Activated T-cell treated with anti-CD3 and anti-CD28 coated beads for 1 hour (primary cell): ENCODE data around the gene SMCO1.
"Not testable (repeated sequence)": the region's sequence is repeated elsewhere in the genome, so short reads cannot be mapped to it uniquely, and the experiment has no call there.

Source experiments
- DNase-seq: peaks from one replicate; pipeline ENCODE4 v3.0.0-alpha.2; 2020; ENCODE audit warnings: low read depth

SMCO1 gene

DNA sequence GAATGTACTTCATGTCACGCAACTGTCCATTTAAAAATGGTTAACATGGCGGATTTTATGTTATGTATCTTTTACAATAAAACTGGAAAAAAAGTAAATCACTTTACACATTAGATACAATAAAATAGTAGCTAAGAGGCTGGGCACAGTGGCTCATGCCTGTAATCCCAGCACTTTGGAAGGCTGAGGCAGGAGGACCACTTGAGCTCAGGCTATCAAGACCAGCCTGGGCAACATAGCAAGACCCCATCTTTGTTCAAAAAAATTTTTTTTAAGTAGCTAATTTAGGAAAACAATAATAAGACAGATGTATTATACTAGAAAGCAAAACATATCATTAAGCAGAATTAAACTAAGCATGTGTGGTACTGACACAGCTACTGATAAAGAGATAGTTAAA lies 23.1 kb downstream of the SMCO1 start:
- no peak for DNase-seq

DNA sequence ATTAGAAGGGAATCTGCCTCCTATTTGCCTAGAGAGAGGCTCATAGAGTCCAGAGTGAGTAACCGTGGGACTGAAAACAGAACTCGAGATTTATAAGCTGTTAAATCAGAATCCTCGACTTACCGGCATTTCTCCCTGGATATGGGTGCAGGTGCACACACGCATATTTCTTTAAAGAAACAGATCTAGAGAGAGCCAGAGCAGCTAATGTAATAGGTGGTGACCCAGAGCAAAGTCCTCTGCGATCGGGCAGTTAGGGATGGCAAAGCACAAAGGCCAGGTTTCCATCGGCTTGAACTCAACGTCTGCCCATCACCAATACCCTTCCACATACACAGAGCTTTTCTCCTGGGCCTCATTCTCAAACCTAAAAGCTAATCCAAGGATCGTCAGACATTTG lies 25.4 kb downstream of the SMCO1 start:
- no peak for DNase-seq

DNA sequence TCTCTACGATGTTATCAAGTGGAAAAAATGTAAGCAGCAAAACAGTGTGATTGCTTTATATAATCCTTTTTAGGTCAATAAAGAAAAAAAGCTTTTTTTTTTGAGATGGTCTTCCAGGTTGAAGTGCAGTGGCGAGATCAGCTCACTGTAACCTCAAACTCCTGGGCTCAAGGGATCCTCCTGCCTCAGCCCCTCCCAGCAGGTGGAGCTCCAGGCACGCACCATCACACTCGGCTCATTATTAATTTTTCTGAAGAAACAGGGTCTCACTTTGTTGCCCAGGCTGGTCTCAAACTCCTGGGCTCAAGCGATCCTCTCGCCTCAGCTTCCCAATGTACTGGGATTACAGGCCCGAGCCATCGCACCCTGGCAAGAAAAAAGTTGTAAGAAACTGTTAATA lies 28.9 kb downstream of the SMCO1 start:
- DNase-seq: peak; percentile 24

DNA sequence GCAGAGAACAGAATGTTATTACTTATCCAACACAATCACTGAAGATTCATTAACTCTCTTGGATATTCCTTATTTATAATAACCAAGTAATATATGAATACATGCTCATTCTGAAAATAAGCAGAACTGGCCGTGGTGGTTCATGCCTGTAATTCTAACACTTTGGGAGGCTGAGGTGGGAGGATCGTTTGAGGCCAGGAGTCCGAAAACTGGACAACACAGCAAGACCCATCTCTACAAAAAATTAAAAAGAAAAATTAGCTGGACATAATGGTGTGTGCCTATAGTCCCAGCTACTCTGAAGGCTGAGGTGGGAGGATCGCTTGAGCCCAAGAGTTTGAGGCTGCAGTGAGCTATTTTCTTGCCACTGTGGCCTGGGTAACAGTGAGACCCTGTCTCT lies 37.5 kb downstream of the SMCO1 start:
- DNase-seq: no peak

DNA sequence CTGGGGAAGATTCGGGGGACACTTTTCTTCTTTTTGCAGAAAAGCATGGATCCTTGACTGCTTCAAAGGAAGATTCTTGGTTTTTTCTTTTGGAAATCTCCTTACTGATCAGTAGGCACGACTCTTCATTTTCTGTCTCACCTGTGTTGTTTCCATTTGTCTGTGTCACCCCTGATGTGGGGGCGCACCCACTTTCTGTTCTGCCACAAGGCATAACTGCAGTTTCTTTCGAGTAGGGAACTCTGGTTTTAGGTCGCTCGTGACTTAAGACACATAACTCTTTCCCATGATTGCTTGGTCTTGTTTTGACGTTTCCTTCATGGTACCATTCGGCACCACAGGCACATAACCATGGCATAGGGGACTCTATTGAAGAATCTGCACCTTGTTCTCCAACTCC lies 42.9 kb downstream of the SMCO1 start:
- no peak for DNase-seq

DNA sequence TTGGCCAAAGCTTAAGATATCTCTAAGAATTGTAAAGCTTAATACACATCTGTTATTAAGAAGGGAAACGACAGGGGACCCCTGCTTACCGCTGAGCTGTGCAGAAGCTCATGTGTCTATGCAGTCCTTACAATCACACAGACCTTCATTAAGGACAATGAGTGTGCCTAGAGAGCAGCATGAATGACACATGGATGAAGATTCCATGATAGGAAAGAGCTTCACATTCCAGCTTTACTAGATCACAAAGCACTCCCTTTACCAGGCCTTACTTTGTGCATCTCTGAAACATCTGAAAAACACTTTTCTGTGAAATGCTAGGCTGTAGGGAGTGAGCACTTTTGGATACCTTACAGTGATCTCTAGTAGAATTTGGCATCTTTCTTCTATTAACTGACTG lies 43.6 kb downstream of the SMCO1 start:
- DNase-seq: no peak

DNA sequence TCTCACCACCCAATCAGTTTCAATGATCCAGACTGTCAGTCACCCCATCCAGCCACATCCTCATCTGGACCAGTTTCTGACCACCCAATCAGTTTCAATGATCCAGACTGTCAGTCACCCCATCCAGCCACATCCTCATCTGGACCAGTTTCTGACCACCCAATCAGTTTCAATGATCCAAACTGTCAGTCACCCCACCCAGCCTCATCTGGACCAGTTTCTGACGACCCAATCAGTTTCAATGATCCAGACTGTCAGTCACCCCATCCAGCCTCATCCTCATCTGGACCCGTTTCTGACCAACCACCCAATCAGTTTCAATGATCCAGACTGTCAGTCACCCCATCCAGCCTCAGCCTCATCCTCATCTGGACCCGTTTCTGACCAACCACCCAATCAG lies 45.0 kb downstream of the SMCO1 start:
- DNase-seq: not testable (repeated sequence)

DNA sequence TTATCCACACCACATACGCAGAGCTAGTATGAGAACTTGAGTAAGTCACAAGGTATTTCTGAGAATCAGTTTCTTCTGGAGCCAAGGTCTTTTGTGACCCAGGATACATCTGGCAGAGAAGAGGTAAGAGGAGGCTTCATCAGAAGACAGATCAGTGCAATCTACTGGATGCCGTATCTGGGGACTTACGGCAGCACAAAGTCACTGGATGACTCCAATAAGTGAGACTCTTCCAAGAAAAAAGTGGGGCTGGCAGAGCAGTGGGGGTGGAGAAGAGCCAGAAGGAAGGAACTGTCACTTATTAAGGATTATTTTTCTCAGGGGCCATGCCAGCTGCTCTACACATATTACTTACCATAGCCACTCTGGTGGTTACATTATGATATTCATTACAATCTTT lies 51.3 kb downstream of the SMCO1 start:
- no peak for DNase-seq

DNA sequence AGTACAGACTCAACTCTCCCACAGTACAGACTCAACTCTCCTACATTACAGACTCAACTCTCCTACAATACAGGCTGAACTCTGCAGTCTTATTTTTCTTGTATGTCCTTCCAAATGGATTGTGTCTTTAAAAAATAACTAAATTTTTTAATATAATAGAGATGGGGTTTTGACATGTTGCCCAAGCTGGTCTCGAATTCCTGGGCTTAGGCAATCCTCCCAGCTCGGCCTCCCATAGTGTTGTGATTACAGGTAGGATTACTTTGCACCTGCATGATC lies 51.7 kb downstream of the SMCO1 start:
- no peak for DNase-seq

DNA sequence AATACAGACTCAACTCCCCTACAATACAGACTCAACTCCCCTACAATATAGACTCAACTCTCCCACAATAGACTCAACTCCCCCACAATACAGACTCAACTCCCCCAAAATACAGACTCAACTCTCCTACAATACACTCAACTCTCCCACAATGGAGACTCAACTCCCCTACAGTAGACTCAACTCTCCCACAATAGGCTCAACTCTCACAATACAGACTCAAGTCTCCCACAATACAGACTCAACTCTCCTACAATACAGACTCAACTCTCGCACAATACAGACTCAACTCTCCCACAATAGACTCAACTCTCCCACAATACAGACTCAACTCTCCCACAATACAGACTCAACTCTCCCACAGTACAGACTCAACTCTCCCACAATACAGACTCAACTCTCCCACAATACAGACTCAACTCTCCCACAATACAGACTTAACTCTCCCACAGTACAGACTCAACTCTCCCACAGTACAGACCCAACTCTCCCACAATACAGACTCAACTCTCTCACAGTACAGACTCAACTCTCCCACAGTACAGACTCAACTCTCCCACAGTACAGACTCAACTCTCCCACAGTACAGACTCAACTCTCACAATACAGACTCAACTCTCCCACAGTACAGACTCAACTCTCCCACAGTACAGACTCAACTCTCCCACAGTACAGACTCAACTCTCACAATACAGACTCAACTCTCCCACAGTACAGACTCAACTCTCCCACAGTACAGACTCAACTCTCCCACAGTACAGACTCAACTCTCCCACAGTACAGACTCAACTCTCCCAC lies 52.3 kb downstream of the SMCO1 start:
- not testable (repeated sequence) for DNase-seq

DNA sequence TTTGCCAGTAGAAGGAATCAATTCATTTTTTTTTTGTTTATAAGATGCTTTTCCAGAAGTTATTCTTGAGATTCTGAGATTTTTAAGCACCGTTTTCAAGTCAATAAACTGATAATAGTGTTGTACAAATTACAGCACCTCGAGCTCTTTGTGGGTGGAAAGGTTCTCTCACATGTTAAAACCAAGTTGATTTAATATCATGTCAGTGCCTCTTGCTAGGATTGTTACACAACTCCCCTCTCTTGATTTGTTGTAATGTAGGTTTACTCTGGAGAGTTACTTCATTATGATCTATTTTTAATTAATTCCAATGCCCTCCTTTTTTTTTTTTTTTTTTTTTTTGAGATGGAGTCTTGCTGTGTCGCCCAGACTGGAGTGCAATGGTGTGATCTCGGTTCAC lies 57.1 kb downstream of the SMCO1 start:
- DNase-seq: no peak

DNA sequence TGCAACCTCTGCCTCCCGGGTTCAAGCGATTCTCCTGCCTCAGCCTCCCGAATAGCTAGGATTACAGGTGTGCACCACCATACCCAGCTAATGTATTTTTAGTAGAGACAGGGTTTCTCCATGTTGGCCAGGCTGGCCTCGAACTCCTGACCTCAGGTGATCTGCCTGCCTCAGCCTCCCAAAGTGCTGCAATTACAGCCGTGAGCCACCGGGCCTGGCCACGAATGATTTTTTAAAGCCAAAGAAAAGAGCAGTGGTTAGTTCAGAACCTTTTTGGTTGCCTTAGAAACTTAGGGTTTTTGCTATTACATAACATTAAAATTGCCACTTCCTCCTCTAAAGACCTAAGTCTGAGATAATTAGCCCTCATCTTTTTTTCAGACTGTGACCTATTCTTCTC lies 57.7 kb downstream of the SMCO1 start:
- not testable (repeated sequence) for DNase-seq
